ENCODE data around the gene GSTA4.
"Not testable (repeated sequence)": the region's sequence is repeated elsewhere in the genome, so short reads cannot be mapped to it uniquely, and the experiment has no call there.

The GSTA4 gene

DNA sequence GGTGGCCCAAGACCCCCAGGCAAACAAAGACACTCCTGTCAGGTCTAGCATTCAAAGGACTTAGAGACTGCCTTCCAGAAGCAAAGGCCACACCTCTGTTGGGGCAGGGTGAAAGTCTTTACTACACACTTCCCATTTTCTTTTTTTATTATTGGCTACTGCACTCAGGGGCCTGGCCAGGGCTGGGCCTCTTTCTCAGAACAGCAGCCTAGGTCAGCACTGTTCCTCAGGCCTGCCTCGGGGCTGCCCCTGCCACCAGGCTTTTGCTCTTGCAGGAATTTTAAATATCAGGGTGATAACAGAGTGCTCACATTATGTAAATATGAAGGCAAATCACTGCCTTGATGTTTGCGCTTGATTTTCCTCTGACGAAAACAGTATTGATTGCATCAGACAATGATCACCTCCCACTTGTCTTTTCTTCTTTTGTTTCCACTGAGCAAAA, 18.5 kb downstream of the GSTA4 start:
- H3K79me2 ChIP-seq (ENCODE audit: control insufficient read depth, insufficient read depth, low read length, unreplicated experiment): no peaks in the 10 kb centered on the region
- H3K36me3 ChIP-seq (ENCODE audit: insufficient read depth, low read length): no peaks in the 10 kb centered on the region
- no peak overlapping the region for H2AFZ ChIP-seq (ENCODE audit: low read length, unreplicated experiment)
- H3K27me3 ChIP-seq (ENCODE audit: insufficient read depth, low read length): no peaks in the 10 kb centered on the region
- H3K4me3 ChIP-seq (ENCODE audit: low read depth, low read length): no peak overlapping the region
- no peaks in the 10 kb centered on the region for H3K4me1 ChIP-seq (ENCODE audit: control insufficient read depth, insufficient read depth, low read length, unreplicated experiment)
- no peak overlapping the region for H3K27ac ChIP-seq (ENCODE audit: low read depth, low read length)

GRCh38 chr6:52976149-52976548, 18.9 kb downstream of the GSTA4 start:
- H3K79me2 ChIP-seq (ENCODE audit: control insufficient read depth, insufficient read depth, low read length, unreplicated experiment): no peaks in the 10 kb centered on the region
- no peaks in the 10 kb centered on the region for H3K4me1 ChIP-seq (ENCODE audit: control insufficient read depth, insufficient read depth, low read length, unreplicated experiment)
- H2AFZ ChIP-seq (ENCODE audit: low read length, unreplicated experiment): no peak overlapping the region
- H3K36me3 ChIP-seq (ENCODE audit: insufficient read depth, low read length): no peaks in the 10 kb centered on the region
- H3K4me3 ChIP-seq (ENCODE audit: low read depth, low read length): no peak overlapping the region
- H3K27ac ChIP-seq (ENCODE audit: low read depth, low read length): no peak overlapping the region
- no peaks in the 10 kb centered on the region for H3K27me3 ChIP-seq (ENCODE audit: insufficient read depth, low read length)

- Histone ChIP-seq H3K79me2 (ENCODE audit: control insufficient read depth, insufficient read depth, low read length, unreplicated experiment) (no peaks in the 10 kb centered on the region), H2AFZ (ENCODE audit: low read length, unreplicated experiment) (no peak overlapping the region), H3K27ac (ENCODE audit: low read depth, low read length) (no peak overlapping the region), H3K4me3 (ENCODE audit: low read depth, low read length) (no peak overlapping the region), H3K27me3 (ENCODE audit: insufficient read depth, low read length) (no peaks in the 10 kb centered on the region), H3K36me3 (ENCODE audit: insufficient read depth, low read length) (no peaks in the 10 kb centered on the region), H3K4me1 (ENCODE audit: control insufficient read depth, insufficient read depth, low read length, unreplicated experiment) (no peaks in the 10 kb centered on the region)
These were observed 19.5 kb downstream of the GSTA4 start for GRCh38 chr6:52975580-52975979.

- Histone ChIP-seq H3K4me1 (ENCODE audit: control insufficient read depth, insufficient read depth, low read length, unreplicated experiment) (no peaks in the 10 kb centered on the region), H3K36me3 (ENCODE audit: insufficient read depth, low read length) (no peaks in the 10 kb centered on the region), H3K27me3 (ENCODE audit: insufficient read depth, low read length) (no peaks in the 10 kb centered on the region), H2AFZ (ENCODE audit: low read length, unreplicated experiment) (no peak overlapping the region), H3K27ac (ENCODE audit: low read depth, low read length) (no peak overlapping the region), H3K79me2 (ENCODE audit: control insufficient read depth, insufficient read depth, low read length, unreplicated experiment) (no peaks in the 10 kb centered on the region), H3K4me3 (ENCODE audit: low read depth, low read length) (no peak overlapping the region)
These were observed 22.1 kb downstream of the GSTA4 start for GRCh38 chr6:52972989-52973388.

DNA sequence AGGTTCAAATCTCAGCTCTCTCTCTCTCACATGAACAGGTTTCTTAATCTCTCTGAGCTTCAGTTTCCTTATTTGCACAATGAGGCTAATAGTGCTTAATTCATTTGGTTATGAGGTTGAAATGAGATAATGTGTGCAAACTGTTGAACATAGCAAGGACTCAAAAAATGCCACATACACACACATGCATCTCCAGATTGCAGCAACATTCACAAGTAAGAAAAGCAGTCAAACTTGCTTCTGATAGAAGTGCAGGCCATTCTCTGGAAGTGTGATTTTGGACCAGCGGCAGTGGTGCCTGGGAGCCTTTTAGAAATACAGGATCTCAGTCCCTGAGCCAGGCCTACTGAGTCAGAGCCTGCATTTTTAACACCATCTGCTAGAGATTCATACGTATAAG, 25.7 kb downstream of the GSTA4 start:
- Histone ChIP-seq H3K79me2 (ENCODE audit: control insufficient read depth, insufficient read depth, low read length, unreplicated experiment) (no peaks in the 10 kb centered on the region), H3K27ac (ENCODE audit: low read depth, low read length) (no peak overlapping the region), H3K4me3 (ENCODE audit: low read depth, low read length) (no peak overlapping the region), H3K27me3 (ENCODE audit: insufficient read depth, low read length) (no peaks in the 10 kb centered on the region), H3K36me3 (ENCODE audit: insufficient read depth, low read length) (no peaks in the 10 kb centered on the region), H2AFZ (ENCODE audit: low read length, unreplicated experiment) (no peak overlapping the region), H3K4me1 (ENCODE audit: control insufficient read depth, insufficient read depth, low read length, unreplicated experiment) (no peaks in the 10 kb centered on the region)

GRCh38 chr6:52966101-52966500, 29.0 kb downstream of the GSTA4 start:
- H3K36me3 ChIP-seq (ENCODE audit: insufficient read depth, low read length): no peaks in the 10 kb centered on the region
- no peaks in the 10 kb centered on the region for H3K79me2 ChIP-seq (ENCODE audit: control insufficient read depth, insufficient read depth, low read length, unreplicated experiment)
- H3K4me3 ChIP-seq (ENCODE audit: low read depth, low read length): no peak overlapping the region
- no peaks in the 10 kb centered on the region for H3K4me1 ChIP-seq (ENCODE audit: control insufficient read depth, insufficient read depth, low read length, unreplicated experiment)
- no peak overlapping the region for H3K27ac ChIP-seq (ENCODE audit: low read depth, low read length)
- H2AFZ ChIP-seq (ENCODE audit: low read length, unreplicated experiment): no peak overlapping the region
- no peaks in the 10 kb centered on the region for H3K27me3 ChIP-seq (ENCODE audit: insufficient read depth, low read length)

DNA sequence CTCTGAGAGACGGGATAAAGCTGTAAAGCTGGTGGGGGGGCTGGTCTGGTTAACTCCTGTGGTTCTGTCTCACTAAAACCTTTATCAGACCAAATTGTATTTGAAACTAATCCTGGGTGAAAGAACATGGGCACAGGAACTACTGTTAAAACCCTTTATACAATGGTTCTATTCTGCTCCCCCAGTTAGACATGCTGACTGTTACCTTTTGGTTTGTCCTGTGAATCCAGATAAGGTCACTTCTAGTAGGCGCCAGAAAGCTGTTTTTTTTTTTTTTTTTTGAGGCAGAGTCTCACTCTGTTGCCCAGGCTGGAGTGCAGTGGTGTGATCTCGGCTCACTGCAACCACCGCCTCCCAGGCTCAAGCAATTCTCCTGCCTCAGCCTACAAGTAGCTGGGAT, 29.7 kb downstream of the GSTA4 start:
- no peaks in the 10 kb centered on the region for H3K79me2 ChIP-seq (ENCODE audit: control insufficient read depth, insufficient read depth, low read length, unreplicated experiment)
- no peaks in the 10 kb centered on the region for H3K36me3 ChIP-seq (ENCODE audit: insufficient read depth, low read length)
- no peak overlapping the region for H3K4me3 ChIP-seq (ENCODE audit: low read depth, low read length)
- H2AFZ ChIP-seq (ENCODE audit: low read length, unreplicated experiment): no peak overlapping the region
- H3K4me1 ChIP-seq (ENCODE audit: control insufficient read depth, insufficient read depth, low read length, unreplicated experiment): no peaks in the 10 kb centered on the region
- no peaks in the 10 kb centered on the region for H3K27me3 ChIP-seq (ENCODE audit: insufficient read depth, low read length)
- H3K27ac ChIP-seq (ENCODE audit: low read depth, low read length): no peak overlapping the region

DNA sequence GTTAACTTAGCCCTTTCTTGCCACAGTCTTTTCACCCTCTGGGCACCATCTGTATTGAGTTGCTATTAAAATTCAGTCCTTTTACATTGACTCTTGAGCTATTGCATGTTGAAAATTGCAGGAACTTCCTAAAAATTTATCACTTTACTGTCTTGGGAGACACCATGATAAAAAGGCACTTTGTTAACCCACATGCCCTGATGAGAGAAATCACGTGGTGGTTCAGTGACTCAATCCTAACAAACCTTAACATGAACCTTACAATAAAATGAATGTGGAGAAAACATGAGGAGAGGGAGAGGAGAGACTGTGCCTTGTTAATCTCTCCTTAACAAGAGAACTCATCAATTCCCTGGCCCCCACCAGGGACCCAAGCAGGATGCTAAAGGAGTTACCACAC, 30.8 kb downstream of the GSTA4 start:
- no peaks in the 10 kb centered on the region for H3K4me1 ChIP-seq (ENCODE audit: control insufficient read depth, insufficient read depth, low read length, unreplicated experiment)

DNA sequence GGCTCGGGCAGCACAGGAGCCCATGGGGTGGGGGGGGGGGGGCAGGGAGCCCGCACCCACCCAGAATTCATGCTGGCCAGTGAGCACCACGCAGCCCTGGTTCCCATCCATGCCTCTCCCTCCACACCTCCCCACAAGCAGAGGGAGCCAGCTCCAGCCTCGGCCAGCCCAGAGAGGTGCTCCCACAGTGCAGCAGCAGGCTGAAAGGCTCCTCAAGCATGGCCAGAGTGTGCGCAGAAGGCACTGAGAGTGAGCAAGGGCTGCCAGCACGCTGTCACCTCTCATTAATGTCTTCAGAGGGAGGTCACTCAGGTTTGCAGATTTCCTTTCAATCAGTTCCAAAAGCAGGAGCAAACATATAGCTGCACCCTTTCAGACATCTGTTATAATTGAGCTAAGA, 32.4 kb downstream of the GSTA4 start:
- Histone ChIP-seq H3K4me3 (ENCODE audit: low read depth, low read length) (no peak overlapping the region), H3K4me1 (ENCODE audit: control insufficient read depth, insufficient read depth, low read length, unreplicated experiment) (no peaks in the 10 kb centered on the region), H3K36me3 (ENCODE audit: insufficient read depth, low read length) (no peaks in the 10 kb centered on the region), H3K27ac (ENCODE audit: low read depth, low read length) (no peak overlapping the region), H2AFZ (ENCODE audit: low read length, unreplicated experiment) (no peak overlapping the region), H3K79me2 (ENCODE audit: control insufficient read depth, insufficient read depth, low read length, unreplicated experiment) (no peaks in the 10 kb centered on the region), H3K27me3 (ENCODE audit: insufficient read depth, low read length) (no peaks in the 10 kb centered on the region)

More for the DNA sequence above, 30.8 kb downstream of the GSTA4 start:
- Histone ChIP-seq H3K79me2 (ENCODE audit: control insufficient read depth, insufficient read depth, low read length, unreplicated experiment) (no peaks in the 10 kb centered on the region), H2AFZ (ENCODE audit: low read length, unreplicated experiment) (no peak overlapping the region), H3K27ac (ENCODE audit: low read depth, low read length) (no peak overlapping the region), H3K36me3 (ENCODE audit: insufficient read depth, low read length) (no peaks in the 10 kb centered on the region), H3K27me3 (ENCODE audit: insufficient read depth, low read length) (no peaks in the 10 kb centered on the region), H3K4me3 (ENCODE audit: low read depth, low read length) (no peak overlapping the region)

- H3K27ac ChIP-seq (ENCODE audit: low read depth, low read length); H3K27me3 ChIP-seq (ENCODE audit: insufficient read depth, low read length); H3K4me1 ChIP-seq (ENCODE audit: control insufficient read depth, insufficient read depth, low read length, unreplicated experiment); H3K4me3 ChIP-seq (ENCODE audit: low read depth, low read length); H3K79me2 ChIP-seq (ENCODE audit: control insufficient read depth, insufficient read depth, low read length, unreplicated experiment); H3K36me3 ChIP-seq (ENCODE audit: insufficient read depth, low read length); H2AFZ ChIP-seq (ENCODE audit: low read length, unreplicated experiment): not testable (repeated sequence)
These were observed 34.1 kb downstream of the GSTA4 start for GRCh38 chr6:52961022-52961421.

DNA sequence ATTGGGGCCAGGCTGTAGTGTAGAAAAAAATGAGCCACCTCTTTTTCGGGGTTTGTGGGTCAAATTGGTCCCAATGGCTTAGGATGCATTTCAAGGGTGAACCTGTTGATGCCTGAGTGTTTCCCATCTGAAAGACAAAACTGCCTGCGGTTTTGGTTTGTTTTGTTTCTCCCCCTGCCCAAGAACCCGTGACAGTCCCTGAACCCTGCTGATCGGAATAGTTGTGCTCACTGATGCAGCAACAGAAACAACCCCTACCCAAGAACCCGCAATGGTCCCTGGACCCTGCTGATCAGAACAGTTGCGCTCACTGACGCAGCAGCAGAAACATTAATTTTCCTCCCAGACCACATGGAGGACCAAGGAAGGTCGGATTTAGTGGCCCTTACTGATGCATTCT, 34.9 kb downstream of the GSTA4 start:
- not testable (repeated sequence) for H3K27ac ChIP-seq (ENCODE audit: low read depth, low read length); H3K27me3 ChIP-seq (ENCODE audit: insufficient read depth, low read length); H3K79me2 ChIP-seq (ENCODE audit: control insufficient read depth, insufficient read depth, low read length, unreplicated experiment); H2AFZ ChIP-seq (ENCODE audit: low read length, unreplicated experiment); H3K4me3 ChIP-seq (ENCODE audit: low read depth, low read length); H3K36me3 ChIP-seq (ENCODE audit: insufficient read depth, low read length); H3K4me1 ChIP-seq (ENCODE audit: control insufficient read depth, insufficient read depth, low read length, unreplicated experiment)
